ENCODE results near the gene MED27. TPM values are rescaled to one million over a fixed set of nuclear protein-coding genes. Genes with fewer than 3 reads are reported as not detected.
A peak's percentile ranks its signal among the peaks of the same experiment; 100 is the strongest.

Gene MED27
- total RNA-seq, 1 donor from 2014 or later = 10.5 TPM

- Histone ChIP-seq H3K4me3 (ENCODE audit: low read depth, low read length) (no peak overlapping the region), H3K36me3 (ENCODE audit: control insufficient read depth, insufficient read depth, low read length) (peaks cover 1% of the 10 kb centered on the region), H3K27me3 (ENCODE audit: control insufficient read depth, insufficient read depth, low read length) (no peaks in the 10 kb centered on the region)
- no peak for TF ChIP-seq CTCF (IDR thresholded peaks at IDR 0.05; ENCODE audit: insufficient read depth, low read length, severe bottlenecking)
- no peak for FAIRE-seq
- no peak for DNase-seq (ENCODE audit: low read depth)
Observed at GRCh38 chr9:131963072-131964030, 116.3 kb downstream of the MED27 start.

GRCh38 chr9:131961496-131961880 lies 118.2 kb downstream of the MED27 start:
- DNase-seq (ENCODE audit: low read depth) (no peak), FAIRE-seq (no peak)
- H3K4me3 ChIP-seq (ENCODE audit: low read depth, low read length) = no peak overlapping the region
- no peak for TF ChIP-seq CTCF (IDR thresholded peaks at IDR 0.05; ENCODE audit: insufficient read depth, low read length, severe bottlenecking)
- H3K27me3 ChIP-seq (ENCODE audit: control insufficient read depth, insufficient read depth, low read length) = no peaks in the 10 kb centered on the region
- H3K36me3 ChIP-seq (ENCODE audit: control insufficient read depth, insufficient read depth, low read length) = peaks cover 1% of the 10 kb centered on the region

- peaks cover 1% of the 10 kb centered on the region for H3K36me3 ChIP-seq (ENCODE audit: control insufficient read depth, insufficient read depth, low read length)
- H3K27me3 ChIP-seq (ENCODE audit: control insufficient read depth, insufficient read depth, low read length) = no peaks in the 10 kb centered on the region
- no peak for DNase-seq (ENCODE audit: low read depth)
- no peak for FAIRE-seq
- no peak for TF ChIP-seq CTCF (IDR thresholded peaks at IDR 0.05; ENCODE audit: insufficient read depth, low read length, severe bottlenecking)
- no peak overlapping the region for H3K4me3 ChIP-seq (ENCODE audit: low read depth, low read length)
Observed at GRCh38 chr9:131960851-131961495, 118.7 kb downstream of the MED27 start.

GRCh38 chr9:131960311-131960710 lies 119.4 kb downstream of the MED27 start:
- no peak overlapping the region for H3K4me3 ChIP-seq (ENCODE audit: low read depth, low read length)
- DNase-seq (ENCODE audit: low read depth) (peak; percentile 83), FAIRE-seq (peak; percentile 36)
- peaks cover 1% of the 10 kb centered on the region for H3K36me3 ChIP-seq (ENCODE audit: control insufficient read depth, insufficient read depth, low read length)
- H3K27me3 ChIP-seq (ENCODE audit: control insufficient read depth, insufficient read depth, low read length) = no peaks in the 10 kb centered on the region
- no peak for TF ChIP-seq CTCF (IDR thresholded peaks at IDR 0.05; ENCODE audit: insufficient read depth, low read length, severe bottlenecking)

GRCh38 chr9:131959887-131960286 lies 119.8 kb downstream of the MED27 start:
- H3K27me3 ChIP-seq (ENCODE audit: control insufficient read depth, insufficient read depth, low read length) = no peaks in the 10 kb centered on the region
- no peak for TF ChIP-seq CTCF (IDR thresholded peaks at IDR 0.05; ENCODE audit: insufficient read depth, low read length, severe bottlenecking)
- no peak for DNase-seq (ENCODE audit: low read depth)
- no peak for FAIRE-seq
- no peak overlapping the region for H3K4me3 ChIP-seq (ENCODE audit: low read depth, low read length)
- peaks cover 1% of the 10 kb centered on the region for H3K36me3 ChIP-seq (ENCODE audit: control insufficient read depth, insufficient read depth, low read length)
